ENCODE results near the gene UTP11.

DNA sequence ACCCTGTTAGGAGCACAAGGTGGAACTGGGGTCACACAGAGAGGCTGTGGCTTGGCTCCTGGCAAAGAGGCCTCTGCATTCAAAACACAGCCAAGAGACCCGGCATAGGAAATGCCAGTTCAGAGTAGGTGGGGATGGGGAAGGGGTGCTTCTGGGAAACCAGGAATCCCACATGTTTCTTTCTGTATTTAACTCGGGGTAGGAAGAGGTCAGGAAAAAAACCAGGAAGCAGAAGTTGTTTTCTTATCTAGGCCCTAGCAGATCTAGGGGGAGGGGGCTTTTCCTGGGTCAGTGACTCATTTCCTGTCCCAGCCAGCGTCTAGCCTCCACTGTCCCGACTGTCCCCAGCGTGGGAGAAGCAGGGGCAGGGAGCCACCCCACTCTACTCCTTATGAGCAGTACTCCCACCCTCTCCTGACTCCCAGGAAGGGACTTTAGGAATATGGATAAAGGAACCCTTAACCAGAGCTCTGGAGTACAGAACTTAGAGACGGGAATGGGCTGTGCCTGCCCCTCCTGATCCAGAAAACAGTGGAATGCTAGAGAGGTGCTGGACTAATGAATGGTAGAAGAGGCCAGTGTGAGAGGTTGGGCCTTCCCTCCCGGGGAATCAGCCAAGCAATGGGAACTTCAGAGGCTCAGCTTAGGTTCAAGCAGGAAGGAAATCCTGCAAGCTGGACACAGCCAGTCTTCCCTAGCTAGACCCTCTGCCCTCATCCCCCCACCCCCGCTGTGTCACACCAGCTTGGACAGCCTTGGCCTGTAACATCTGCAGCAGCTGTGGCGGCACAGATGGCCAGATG, 12.9 kb upstream of the UTP11 start:
- TF ChIP-seq CTCF (IDR thresholded peaks at IDR 0.05) (no peak), POLR2A (IDR thresholded peaks at IDR 0.05) (no peak), EP300 (IDR thresholded peaks at IDR 0.05) (no peak), POLR2AphosphoS5 (IDR thresholded peaks at IDR 0.05) (no peak)
